ENCODE results near the gene VWF.

VWF gene

DNA sequence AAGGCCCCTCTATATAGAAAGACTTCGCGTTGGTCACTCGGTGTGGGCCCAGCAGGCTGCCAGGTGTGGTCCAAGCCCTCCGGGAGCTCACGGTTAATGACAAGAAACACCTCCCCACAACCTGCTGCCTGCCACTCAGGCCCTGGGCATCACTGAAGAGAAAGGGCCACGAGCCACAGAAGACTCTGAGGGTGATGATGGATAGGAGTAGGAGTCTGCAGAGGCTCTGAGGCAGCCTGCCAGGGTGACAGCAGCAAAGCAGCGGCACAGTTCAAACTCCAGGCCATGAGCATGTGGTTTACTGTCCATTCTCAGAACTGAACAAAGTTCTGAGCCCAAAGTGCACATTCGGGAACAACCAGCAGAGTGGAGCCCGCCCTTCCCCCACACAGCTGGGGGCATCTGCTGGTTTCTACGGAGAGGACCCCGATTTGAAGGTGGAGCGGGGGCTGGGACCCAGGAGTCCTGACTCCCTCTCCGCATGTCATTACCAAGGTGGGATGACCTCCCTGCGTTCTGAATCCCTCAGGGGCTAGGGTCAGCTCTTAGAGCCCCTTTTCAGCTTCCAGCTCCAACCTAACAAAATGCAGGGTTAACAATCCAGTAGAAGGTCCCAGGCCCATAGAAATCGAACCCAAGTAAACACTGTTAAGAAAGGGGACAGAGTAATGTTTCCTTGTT lies 65.8 kb downstream of the VWF start:
- DNase-seq = no peak

DNA sequence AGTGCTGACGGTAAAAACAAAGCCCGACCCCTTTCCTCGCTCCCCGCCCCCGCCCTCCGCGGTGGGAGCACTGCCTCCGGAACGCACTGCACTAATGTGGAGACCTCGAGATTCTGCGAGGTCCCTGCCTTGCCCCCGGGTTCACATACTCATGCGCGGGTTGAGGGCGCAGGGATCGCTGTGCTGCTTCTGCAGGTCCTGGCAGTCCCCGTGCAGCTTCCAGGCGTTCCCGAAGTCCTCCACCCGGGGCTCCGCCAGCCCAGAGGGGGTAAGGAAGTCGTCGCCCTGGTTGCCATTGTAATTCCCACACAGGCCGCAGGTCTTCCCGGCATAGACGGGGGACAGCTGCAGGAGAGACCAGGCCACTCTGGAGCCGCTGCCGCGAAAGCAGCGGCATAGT lies 66.8 kb downstream of the VWF start:
- DNase-seq = no peak

DNA sequence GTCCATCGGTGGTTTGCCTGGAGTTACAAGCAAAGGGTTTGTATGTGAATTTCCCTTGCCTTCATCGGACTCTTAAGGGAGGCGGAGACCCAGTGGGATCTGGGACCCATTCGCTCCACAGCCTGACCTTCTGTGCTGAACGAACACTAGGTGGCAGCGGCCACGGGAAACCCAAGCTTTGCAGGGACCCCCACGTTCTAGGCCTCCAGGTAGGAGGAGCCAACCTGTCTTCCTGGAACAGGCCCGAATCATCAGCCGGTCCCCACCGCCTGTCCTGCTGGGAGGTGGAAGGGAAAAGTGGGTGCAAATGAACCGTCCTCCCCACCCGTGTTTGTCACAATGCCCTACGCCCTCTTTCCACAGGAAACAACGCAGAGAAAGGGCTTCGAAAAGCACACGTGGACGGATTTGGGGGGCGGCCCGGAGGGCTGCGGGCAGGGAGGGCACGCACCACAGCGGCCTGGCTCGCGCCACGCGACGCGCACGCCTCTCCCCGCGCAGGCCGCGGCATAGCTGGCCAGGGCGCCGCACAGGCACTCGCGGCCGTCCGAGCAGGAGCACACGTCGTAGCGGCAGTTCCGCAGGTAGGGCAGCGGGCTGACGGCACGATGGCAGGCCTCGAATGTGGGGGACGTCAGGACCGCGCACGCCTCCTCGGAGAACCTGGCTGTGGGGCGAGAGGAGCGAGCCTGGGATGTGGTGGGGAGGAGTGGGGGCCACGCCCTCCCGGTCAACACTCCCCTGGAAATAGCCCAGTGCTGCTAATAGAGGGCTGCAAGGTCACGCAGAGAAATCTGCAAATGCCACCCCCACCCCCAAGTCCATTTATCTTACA lies 67.8 kb downstream of the VWF start:
- peak; percentile 20 for DNase-seq

DNA sequence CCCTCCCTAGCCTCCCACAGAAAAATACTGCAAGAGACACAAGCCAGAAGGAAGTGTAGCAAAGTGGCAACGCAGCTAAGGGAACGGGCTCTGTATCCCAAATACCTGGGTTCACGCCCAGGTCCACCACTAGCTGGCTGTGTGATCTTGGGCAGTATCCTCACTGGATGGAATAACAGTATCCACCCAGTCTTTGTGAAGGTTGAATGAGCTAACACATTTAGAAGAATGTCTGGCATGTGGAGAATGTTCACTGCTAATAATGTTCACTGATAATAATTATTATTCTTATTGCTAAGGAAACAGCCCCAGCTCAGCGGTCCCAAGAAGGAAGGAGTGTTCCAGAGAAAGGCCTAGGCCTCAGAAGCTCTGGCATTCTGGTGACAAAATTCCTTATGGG lies 70.9 kb downstream of the VWF start:
- DNase-seq = no peak

DNA sequence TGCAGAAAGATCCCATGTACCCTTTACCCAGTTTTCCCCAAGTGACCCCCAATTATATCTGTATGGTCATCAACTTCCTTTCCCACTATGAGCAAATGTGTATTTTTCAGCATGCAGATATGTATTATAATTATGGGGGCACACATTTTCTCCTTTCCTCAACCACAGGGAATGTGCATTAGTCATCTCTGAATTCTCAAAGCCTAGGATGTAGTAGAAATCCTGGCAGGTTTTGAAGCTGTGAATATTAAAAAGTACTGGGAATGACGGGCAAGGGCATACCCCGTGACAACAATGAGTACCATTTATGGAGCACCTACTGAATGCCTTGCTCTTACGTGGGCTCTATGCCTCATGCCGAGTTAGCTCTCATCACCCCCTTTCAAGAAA lies 71.5 kb downstream of the VWF start:
- no peak for DNase-seq

DNA sequence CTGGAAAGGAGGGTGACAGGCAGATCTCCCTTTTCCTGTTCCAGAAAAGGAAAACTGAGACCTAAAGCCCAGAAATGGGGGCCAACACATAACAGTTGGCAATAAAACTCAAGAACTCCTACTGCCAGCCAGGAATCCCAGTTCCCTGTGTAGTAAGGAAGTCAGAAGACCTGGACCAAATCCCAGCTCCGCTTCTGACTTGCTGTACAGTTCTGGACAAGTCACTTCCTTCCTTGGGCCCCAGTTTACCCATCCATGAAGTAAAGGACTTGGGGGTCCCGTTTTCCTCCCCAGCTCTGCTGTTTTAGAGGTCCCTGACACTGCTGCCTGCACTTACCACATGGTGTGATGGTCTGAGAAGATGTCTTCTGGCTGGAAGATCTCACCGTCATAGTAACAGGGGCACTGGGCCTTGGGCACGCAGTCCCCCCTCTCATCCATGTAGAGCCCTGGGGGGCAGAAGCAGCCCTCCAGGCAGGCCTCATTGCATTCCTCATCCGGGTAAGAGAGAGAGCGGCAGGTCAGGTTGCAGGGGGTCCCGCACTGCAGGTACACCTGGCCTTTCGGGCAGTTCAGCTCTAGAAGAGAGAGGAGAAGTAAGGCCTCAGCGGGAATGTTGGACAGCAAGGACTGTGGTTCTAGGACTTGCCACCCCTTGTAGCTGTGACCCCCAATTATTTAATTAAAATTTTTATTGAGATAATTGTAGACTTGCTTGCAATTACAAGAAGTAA lies 72.1 kb downstream of the VWF start:
- no peak for DNase-seq

DNA sequence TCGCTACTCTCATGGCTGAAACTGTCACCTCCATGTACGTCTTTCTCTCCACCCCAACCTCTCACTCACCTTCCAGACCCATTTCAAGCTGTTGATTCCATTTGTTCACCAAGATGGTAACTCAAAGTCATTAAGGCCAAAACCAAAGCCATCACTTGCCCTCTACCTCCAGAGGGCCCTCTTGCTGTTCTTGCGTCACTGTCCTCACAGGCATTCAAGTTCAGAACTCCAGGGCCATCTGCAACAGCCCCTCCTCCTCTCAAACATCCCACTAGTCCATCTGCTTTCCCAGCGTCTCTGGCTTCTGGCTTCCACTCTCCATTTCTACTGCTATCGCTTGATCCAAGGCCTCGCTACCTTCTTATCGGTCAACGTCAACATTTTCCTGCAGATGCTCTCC lies 74.5 kb downstream of the VWF start:
- DNase-seq = no peak

DNA sequence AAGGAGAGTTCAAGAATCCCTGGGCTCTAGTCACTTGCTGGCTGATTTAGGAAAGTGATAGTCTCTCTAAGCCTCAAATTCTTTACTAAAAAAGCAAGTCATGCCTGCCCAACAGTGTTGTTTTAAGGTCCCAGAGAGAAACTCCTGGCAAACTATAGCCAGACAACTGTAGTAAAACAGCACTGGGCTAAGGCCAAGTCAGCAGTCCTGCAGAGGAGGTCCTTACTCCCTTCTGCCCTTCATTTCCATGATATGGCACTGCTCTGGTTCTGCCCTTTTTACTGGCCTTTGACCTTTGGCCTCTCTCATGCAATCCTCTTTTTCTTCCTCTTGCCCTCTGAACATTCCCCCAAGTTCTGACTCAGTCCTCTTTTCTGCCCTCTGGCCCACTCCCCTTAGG lies 74.9 kb downstream of the VWF start:
- DNase-seq = no peak

DNA sequence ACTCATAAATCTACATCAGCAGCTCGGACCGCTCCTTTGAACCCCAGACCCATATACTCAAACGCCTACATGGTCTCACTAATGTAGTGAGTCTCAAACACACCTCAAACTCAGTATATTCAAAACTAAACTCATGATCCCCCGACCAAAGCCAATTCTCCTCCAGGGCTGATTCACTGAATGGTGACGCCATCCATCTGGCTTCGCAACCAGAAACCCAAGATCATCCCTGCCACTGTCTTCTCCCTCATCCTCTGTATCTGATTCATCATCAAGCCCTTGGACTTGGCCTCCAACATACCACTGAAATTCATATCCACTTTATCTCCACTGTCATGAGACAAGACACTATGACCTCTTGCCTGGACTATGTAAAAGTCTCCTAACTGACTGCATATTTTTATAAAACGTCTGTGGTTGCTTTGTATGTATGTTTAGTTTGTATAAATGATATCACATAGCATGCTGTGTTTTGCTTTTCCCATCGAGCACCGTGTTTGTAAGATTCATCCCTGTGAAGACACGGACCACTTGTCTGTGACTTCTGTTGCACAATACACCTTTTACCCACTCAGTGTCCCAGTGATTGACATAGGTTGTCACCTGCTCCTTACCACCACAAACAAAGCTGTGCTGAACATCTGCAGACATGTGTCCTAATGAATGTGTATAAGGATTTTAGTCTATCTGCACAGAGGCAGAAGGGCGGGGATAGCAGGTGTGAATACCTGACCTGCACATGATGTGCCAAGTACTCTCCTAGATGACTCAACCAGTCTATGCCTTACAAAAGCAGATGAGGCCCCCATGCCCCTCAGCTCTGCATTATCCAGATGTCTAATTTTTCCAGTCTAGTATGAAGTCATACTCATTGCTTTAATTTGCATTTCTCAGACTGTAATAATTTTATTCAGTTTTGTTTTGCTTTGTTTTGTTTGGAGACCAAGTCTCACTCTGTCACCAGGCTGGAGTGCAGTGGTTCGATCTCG lies 76.9 kb downstream of the VWF start:
- DNase-seq = peak; percentile 18

DNA sequence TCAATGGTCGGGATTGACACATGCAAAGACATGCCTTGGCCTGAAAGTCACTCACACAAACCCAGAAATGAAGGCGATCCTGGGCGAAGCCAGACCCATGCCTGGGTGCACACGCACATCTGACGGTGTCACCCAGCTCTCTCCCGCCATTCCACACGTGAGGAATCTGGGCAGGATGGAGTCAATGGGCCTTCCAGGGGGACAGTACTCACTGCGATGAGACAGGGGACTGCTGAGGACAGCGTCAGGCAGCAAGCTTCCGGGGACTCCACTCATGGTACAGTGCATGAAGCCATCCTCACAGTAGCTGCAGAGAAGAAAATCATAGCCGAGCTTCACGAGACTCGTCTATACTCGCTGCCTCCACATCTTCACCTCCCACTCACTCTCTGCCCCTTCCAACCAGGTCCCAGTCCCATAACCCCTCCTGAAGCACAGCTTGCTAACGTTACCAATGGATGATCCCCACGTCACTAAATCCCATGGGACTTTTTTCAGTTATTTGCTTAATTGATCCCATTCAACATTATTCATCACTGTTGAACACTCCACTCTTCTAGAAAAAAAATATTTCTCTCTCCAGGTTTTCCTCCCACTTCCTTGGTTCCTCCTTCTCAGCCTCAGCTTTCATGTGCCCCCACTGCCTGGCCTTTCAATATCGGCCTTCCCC lies 77.8 kb downstream of the VWF start:
- no peak for DNase-seq

DNA sequence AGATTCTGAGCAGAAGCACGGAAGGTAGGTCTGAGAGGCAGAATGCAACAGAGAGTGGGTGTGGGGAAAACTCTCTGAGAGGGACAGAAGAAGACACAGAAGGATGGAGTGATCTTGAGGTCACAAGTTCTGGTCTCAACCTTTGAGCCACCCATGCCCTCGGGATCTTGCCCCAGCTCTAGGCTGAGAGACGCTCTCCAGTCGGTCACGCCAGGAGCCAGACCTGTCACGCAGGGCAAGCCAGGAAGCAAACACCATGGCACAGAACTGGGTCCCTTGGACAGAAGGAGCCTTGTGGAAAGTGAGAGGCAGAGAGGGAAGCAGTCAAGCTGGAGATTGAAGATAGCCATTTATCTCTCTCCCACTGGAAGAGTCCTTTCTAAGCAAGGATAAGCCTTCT lies 79.0 kb downstream of the VWF start:
- no peak for DNase-seq

DNA sequence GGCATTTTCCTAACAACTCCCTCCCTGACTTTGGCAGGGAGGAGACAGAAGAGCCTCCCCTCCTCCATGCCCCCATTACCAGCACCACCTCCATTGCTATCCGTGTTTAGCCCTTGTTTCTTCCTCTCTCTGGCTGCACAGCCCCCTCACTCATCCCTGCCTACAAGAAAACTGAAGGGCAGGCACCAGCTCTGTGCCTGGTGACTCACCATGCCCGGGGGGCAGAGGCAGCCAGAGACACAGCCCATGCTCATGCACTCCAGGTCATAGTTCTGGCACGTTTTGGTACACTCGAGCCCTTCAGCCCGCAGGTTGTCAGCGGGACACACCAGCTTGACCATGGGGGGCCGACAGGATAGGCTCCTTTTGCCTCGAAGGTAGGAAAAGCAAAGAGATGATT lies 80.4 kb downstream of the VWF start:
- DNase-seq = no peak

DNA sequence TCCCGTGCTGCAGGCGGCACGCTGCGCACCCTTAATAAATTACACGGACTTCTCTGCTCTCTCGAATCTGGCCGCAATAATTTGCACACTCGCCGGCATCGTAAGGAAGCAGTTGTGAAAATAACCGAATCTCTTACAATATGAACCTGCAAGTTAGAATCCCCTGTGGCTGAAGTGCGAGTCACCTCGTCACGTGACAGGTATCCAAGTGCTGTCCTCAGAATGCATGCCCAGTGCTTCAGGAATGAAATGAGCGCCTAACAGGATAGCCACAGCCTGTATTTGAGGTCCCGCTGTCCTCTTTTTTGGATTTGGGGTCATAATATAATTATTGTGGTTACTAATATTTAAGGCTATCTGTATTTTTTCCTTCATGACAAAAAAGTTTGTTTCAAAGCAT lies 82.0 kb downstream of the VWF start:
- no peak for DNase-seq

DNA sequence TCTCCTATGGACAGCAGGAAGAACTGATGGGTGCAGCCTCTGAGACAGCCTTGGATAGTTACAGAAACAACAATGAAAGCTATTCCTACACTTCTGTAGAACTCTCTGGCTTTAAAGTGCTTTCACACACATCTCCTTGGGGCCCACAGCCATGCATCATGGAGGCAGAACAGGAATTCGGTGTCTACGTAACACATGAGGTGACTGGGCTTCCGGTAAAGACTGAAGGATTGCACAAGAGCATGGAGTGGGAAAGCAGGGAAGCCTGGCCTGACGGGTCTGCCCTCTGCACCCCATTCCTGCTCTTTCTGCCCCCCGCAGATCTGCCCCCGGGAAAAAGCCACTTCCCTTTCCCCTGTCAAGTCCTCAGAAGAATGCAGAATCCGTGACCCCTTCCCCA lies 82.6 kb downstream of the VWF start:
- DNase-seq = no peak

DNA sequence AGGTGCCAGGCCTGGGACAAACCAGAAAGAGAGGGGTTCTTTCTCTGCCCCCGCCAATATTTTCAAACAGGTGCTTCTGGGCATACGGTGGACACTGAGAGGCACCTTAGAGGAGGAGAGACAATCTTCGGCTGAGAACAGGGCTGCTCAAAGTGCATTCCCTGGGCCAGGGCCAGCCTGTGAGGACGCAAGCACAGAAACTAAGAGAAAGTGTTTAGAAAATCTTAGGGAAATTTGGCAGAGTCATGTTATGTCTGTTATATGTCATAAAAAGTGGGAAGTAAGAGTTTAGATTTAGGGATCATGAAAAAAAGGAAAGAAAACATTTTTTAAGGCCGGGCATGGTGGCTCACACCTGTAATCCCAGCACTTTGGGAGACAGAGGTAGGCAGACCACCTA lies 83.7 kb downstream of the VWF start:
- no peak for DNase-seq

DNA sequence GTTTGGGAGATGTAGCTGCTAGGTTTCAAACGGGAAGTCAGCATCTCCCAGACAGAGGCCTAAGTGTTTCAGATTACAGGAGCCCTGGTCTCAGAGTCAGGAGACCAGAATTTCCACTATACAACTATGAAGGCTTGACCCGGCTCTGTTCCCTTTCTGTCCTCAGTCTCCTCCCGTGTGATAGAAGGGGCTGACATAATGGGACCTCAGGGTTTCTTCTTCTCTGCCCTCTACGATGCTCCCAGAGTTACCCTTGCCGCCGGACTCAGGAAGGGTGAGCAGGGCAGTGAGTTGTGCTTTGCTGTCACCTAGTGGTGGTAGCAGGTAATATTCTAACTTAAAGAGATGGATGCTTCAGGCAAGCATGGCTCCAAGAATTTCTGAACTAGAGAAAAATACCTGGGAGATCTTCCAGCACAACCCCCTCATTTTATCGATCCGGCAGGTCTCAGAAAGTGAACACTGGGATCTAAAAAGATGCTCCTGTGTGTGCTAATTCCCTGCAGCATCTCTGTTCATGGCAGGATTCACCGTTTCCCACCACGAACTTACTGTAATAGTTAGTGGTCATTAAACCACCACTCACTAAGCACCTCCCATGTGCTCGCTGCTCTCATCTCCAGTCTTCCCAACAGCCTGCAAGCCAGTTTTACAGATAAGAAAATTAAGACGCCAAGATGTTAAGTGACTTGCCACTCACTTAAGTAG lies 84.4 kb downstream of the VWF start:
- peak; percentile 86 for DNase-seq

DNA sequence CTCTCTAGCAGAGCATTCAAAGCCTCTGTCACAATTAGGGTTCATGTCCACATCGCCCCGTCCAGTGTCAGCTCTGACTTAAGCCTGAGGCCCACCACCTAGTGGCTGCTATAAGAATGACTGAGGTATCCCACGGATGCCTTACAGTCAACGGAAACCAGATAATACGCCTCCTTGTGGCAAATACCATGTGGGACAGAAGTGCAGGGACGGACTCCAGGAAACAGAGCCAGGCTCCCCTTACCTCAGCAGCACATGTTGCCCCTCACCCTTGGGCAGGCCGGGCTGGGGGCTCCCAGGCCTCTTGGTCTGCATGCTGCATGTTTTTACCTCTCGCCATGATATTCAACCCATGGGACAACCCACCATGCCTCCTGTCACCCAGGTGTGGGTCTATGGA lies 86.3 kb downstream of the VWF start:
- peak; percentile 94 for DNase-seq

DNA sequence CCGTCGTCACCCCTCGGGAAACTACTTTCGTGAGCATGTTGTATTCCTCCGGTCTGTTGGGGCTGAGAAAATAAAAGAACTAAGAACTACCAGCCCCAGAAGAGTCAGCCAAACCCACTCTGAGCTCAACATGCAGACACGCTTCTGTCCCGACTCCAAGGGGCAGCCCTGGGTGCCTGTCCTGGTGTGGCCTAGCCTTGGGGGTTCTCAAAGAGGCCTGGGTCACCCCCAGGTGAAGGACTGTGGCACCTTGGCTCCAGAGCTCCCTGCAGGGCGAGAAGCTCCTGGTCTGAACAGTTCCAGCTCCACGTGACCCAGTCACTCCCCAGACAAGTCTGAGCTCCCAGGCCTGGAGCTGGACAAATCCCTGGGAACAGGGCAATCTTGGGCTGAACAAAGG lies 87.0 kb downstream of the VWF start:
- no peak for DNase-seq

DNA sequence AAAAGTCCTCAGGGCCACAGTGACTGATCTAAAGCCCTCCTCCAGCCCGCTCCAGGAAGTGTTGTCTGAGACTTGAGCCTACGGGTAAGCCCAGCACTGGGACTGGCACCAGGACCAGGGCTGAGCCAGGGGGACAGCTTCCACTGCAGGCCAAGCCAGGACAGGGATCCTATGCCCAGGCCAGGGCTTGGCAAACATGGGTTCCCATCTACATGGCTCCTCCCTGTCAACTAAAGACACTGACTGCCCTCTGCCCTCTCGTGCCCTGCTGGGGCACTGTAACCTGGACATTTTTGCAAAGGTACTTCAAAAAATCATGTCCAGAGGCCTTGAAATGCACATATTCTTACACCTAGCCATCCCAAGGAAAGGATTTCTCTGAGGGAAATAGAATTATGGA lies 88.0 kb downstream of the VWF start:
- no peak for DNase-seq

DNA sequence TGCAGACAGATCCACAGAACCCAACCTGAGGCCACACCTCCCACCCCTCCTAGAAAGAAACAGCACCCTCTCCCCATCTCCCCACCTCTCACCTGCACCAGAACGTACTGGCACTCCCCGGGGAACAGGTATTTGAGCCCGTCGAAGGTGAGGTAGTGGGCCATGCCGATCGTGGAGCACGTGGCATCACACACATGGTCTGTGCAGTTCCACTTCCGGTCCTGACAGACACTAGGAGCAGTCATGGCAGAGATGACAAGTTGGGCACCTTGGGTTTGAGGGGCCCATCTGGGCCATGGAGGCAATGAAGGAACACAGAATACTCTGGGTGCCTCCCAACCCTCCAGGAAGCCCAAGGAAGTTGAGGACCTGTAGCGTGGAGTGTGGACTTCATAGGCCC lies 89.9 kb downstream of the VWF start:
- DNase-seq = no peak

DNA sequence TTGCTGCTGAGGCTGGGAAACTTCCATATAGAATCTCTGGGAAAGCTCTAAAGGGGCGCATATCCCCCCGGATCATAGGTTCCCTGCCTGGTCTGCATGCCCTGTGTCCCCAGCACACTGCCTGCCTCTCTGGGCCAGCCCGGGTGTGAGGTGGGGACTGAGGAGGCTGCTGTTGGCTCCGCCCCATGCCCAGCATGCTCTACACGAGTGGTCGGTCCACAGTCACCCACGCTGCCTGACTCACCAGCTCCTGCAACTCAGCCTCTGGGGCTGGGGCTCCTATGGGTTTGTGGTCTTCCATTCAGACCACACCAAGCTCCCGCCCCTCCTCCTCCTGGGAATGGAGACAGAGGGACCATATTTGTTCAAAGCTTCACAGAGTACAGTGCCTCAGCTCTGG lies 90.9 kb downstream of the VWF start:
- no peak for DNase-seq

DNA sequence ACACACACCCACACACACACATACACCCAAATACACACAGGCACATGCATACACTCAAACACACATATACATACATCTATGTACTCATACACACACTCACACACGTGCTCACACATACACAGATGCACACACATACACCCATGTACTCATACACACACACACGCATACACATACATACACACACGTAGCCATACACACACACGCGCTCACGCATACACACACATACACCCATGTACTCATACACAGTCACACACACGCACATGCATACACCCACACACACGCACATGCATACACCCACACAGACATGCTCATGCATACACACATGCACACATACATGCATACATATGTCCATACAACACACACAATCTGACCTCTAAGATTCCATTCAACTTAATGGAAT lies 91.7 kb downstream of the VWF start:
- no peak for DNase-seq

All from NCI-H146 (cell line).